GM12878 (cell line): ENCODE measurements around the gene SUGCT. TPM values are rescaled to one million over a fixed set of nuclear protein-coding genes. Genes with fewer than 3 reads are reported as not detected.

Source experiments
- ATAC-seq: fragments of 200-7000 bp; cut with Tn5 transposase; 3 replicates; pipeline ENCODE4 v1.9.1; 2020; ENCODE audit warnings: mild to moderate bottlenecking, moderate library complexity
- BruUV-seq: library from RNA; stranded (reverse); fragments of 400-500 nt; replicated peaks from 2 replicates; lab custom pipeline; 2021; lab: Mats Ljungman, UMichigan
- CTCF ChIA-PET: fragments of 300-600 bp; sonication (Branson Sonifier 250); formaldehyde crosslinking; extraction: SDS; loops from one replicate; lab custom pipeline; 2021; ENCODE audit warnings: inconsistent platforms; lab: Yijun Ruan, JAX
- POLR2A ChIA-PET: fragments of 350-600 bp; formaldehyde crosslinking; extraction: SDS; loops from one replicate; lab custom pipeline; 2021; ENCODE audit warnings: inconsistent platforms; lab: Charles Lee
- RAD21 ChIA-PET: fragments of 300-600 bp; sonication (Branson Sonifier 250); formaldehyde crosslinking; loops from one replicate; lab custom pipeline; 2023; ENCODE audit warnings: antibody characterized with exemption; ENCODE audit not compliant: unreplicated experiment; lab: Charles Lee
- SMC1A ChIA-PET: fragments of 300-600 bp; sonication (Branson Sonifier 250); formaldehyde crosslinking; loops from one replicate; lab custom pipeline; 2023; ENCODE audit not compliant: unreplicated experiment, uncharacterized antibody; lab: Charles Lee
- DNase-seq: peaks from one replicate; pipeline ENCODE4 v3.0.0-alpha.2; 2011; ENCODE audit warnings: low read depth, low spot score
- FAIRE-seq: peaks from 3 replicates; lab custom pipeline; 2011; peaks lifted over from hg19 to GRCh38; lab: Jason Lieb, UNC
- H2AFZ ChIP-seq: 2 replicates; pipeline ENCODE4 v1.6.0; 2011; ENCODE audit warnings: low read depth, low read length, control low read depth; ENCODE audit not compliant: control insufficient read depth
- H3K27ac ChIP-seq: 2 replicates; pipeline ENCODE4 v1.5.1; 2011; ENCODE audit warnings: control low read depth; ENCODE audit not compliant: control insufficient read depth, insufficient read depth
- H3K27me3 ChIP-seq, 2 experiments: replicated peaks in 1 of 2; 2 replicates each; pipeline versions ENCODE4 v1.6.0 to v1.6.1; 2011; ENCODE audit warnings: low read length in 1 of 2; ENCODE audit not compliant: control insufficient read depth in 2 of 2, insufficient read depth in 2 of 2
- H3K36me3 ChIP-seq, 2 experiments: 2 replicates each; pipeline ENCODE4 v1.5.1; 2011; ENCODE audit warnings: low read length in 1 of 2; ENCODE audit not compliant: control insufficient read depth in 2 of 2, insufficient read depth in 2 of 2
- H3K4me1 ChIP-seq: 2 replicates; pipeline ENCODE4 v1.6.1; 2011; ENCODE audit warnings: mild to moderate bottlenecking, low read length, moderate library complexity, mixed read lengths; ENCODE audit not compliant: control insufficient read depth, insufficient read depth
- H3K4me2 ChIP-seq: 2 replicates; pipeline ENCODE4 v1.6.0; 2011; ENCODE audit warnings: control low read depth; ENCODE audit not compliant: control insufficient read depth, insufficient read depth
- H3K4me3 ChIP-seq: fragments of 200-600 bp; sonication (generic); 2 replicates; pipeline ENCODE4 v1.5.1; 2016
- H3K79me2 ChIP-seq: 2 replicates; pipeline ENCODE4 v1.6.0; 2011; ENCODE audit warnings: low read length; ENCODE audit not compliant: control insufficient read depth, insufficient read depth
- H3K9ac ChIP-seq: 2 replicates; pipeline ENCODE4 v1.8.0; 2011; ENCODE audit warnings: low read length, control low read depth, mixed read lengths; ENCODE audit not compliant: control insufficient read depth, insufficient read depth
- H3K9me3 ChIP-seq: replicated peaks from 3 replicates; pipeline ENCODE4 v1.5.1; 2011; ENCODE audit warnings: mild to moderate bottlenecking, low read length; ENCODE audit not compliant: control insufficient read depth, insufficient read depth
- H4K20me1 ChIP-seq: 2 replicates; pipeline ENCODE4 v1.6.0; 2011; ENCODE audit not compliant: control insufficient read depth, insufficient read depth
- CREM ChIP-seq: IDR thresholded peaks from 2 replicates; pipeline ENCODE4 v1.6.1; 2014; ENCODE audit warnings: antibody characterized with exemption, low read depth
- EP300 ChIP-seq, 2 experiments: fragments of 150-350 bp in 1 of 2; IDR thresholded peaks; 2 replicates each; pipeline ENCODE4 v1.6.1; 2011 to 2012; ENCODE audit warnings: low read depth in 2 of 2, low read length in 2 of 2, borderline replicate concordance in 1 of 2, improper control_type of control experiment in 1 of 2, inconsistent platforms in 1 of 2; ENCODE audit not compliant: control insufficient read depth in 1 of 2
- JUND ChIP-seq: IDR thresholded peaks from 2 replicates; pipeline ENCODE4 v1.6.1; 2012; ENCODE audit warnings: low read depth, mild to moderate bottlenecking, low read length, improper control_type of control experiment, moderate library complexity
- KLF5 ChIP-seq: fragments of 450-650 bp; IDR thresholded peaks from 2 replicates; pipeline ENCODE4 v1.6.1; 2014; ENCODE audit warnings: mild to moderate bottlenecking; ENCODE audit not compliant: partially characterized antibody
- MTA3 ChIP-seq: IDR thresholded peaks from 2 replicates; pipeline ENCODE4 v1.6.1; 2012; ENCODE audit warnings: low read length, inconsistent platforms, borderline replicate concordance
- MYB ChIP-seq: fragments of 150-350 bp; IDR thresholded peaks from 2 replicates; pipeline ENCODE4 v1.6.1; 2014; ENCODE audit warnings: mild to moderate bottlenecking, low read depth, low read length, borderline replicate concordance
- POU2F2 ChIP-seq: IDR thresholded peaks from 3 replicates; pipeline ENCODE4 v1.6.1; 2011; ENCODE audit warnings: low read depth, mild to moderate bottlenecking, low read length, borderline replicate concordance
- SREBF1 ChIP-seq: IDR thresholded peaks from 2 replicates; pipeline ENCODE4 v1.6.1; 2012; ENCODE audit warnings: mild to moderate bottlenecking, low read length
- SUZ12 ChIP-seq: fragments of 200-600 bp; sonication (generic); IDR thresholded peaks from one replicate; pipeline ENCODE4 v1.6.1; 2018; ENCODE audit warnings: antibody characterized with exemption, mild to moderate bottlenecking; ENCODE audit not compliant: unreplicated experiment
- WGBS: methylation state at CpG from one replicate; pipeline ENCODE4 v1.1.6; 2016; ENCODE audit warnings: low lambda C conversion rate; ENCODE audit not compliant: insufficient replicate concordance, insufficient coverage; ENCODE audit errors: missing lambda C conversion rate; 5-methylcytosine and 5-hydroxymethylcytosine counted together
- in situ Hi-C: fragments of 300-500 bp; cut with MboI; formaldehyde crosslinking; loops from 9 replicates; pipeline ENCODE4 v1.14.3; 2018; ENCODE audit warnings: mixed read lengths
- intact Hi-C: fragments of 100-400 bp; cut with micrococcal nuclease; formaldehyde crosslinking; loops from one replicate; pipeline ENCODE4 v1.14.2; 2022; ENCODE audit not compliant: unreplicated experiment
- polyA plus RNA-seq, 11 experiments: library from polyadenylated mRNA; depleted of rRNA in 4 of 11; unstranded in 6 of 11; stranded (reverse) in 5 of 11; fragments of >200 nt; fragmentation: Nextera tagmentation in 4 of 11; fragmentation: Illumina TruSeq in 1 of 11; extraction: Ambion mirVana in 4 of 11; extraction: Trizol in 1 of 11; gene quantifications; 1 replicate in 1 of 11; 2 replicates in 10 of 11; pipeline versions ENCODE4 v1.2.1 to v1.2.3, GENCODE V29; 2011 to 2016; ENCODE audit warnings: inconsistent platforms in 2 of 11, missing spikeins in 2 of 11, low read depth in 1 of 11
- total RNA-seq, 4 experiments: library from RNA; depleted of rRNA in 3 of 4; stranded (reverse); fragments of >200 nt in 3 of 4; fragmentation: Illumina TruSeq in 1 of 4; extraction: Trizol in 1 of 4; gene quantifications; 2 replicates each; pipeline versions ENCODE4 v1.2.1 to v1.2.3, GENCODE V29; 2013 to 2021
- TF ChIP-seq, protein P1 (sequence below): fragments of 450-650 bp; IDR thresholded peaks from 2 replicates; pipeline ENCODE4 v1.6.1; 2017; ENCODE audit warnings: antibody characterized with exemption, mild to moderate bottlenecking, moderate library complexity
- TF ChIP-seq, protein P2 (sequence below): fragments of 150-350 bp; IDR thresholded peaks from 2 replicates; pipeline ENCODE4 v1.6.1; 2016; ENCODE audit warnings: low read depth, low read length
- TF ChIP-seq, protein P3 (sequence below): fragments of 450-650 bp; IDR thresholded peaks from 2 replicates; pipeline ENCODE4 v1.6.1; 2017; ENCODE audit warnings: mild to moderate bottlenecking, low read depth, inconsistent platforms; ENCODE audit not compliant: poor library complexity, severe bottlenecking

Gene SUGCT
- total and polyA plus RNA-seq, 10 of the 15 experiments (the other 5 are each of a cell fraction or from before 2014, with no cell fraction given), result 0.08 to 1.2 (median 0.67) TPM; not detected in 1

DNA sequence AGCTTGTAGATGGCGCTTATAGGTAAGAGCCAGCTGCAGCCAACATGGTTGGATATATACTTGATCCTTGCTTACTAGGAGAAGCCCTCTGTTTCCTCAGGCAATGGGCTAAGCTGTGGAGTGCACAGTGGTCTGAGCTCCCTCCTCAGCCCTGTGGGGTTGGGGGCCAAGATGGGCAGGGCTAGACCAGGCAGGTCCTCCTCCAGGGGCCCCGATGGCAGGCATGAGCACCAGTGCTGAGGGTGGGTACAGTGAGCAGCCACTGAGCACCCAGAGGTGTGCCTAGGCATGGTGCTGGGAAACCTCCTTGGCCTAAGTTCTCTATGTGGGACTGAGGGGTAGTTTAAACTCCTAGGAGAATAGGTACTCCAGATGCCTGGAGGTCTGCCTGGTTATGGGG, 680.2 kb downstream of the SUGCT start:
- RAD21 ChIA-PET, result no interaction called here
- no peak overlapping the region for H3K4me3 ChIP-seq
- H3K9ac ChIP-seq, result no peak overlapping the region
- no peaks in the 10 kb centered on the region for H3K79me2 ChIP-seq
- SMC1A ChIA-PET, result interaction anchor here (0.6 kb wide), 1 partner anchor 49 kb away, joined by 3 read pairs; no protein-coding TSS in a partner anchor
- H3K4me1 ChIP-seq, result no peaks in the 10 kb centered on the region
- H3K27me3 ChIP-seq, result no peaks in the 10 kb centered on the region
- DNase-seq (no peak), ATAC-seq (no peak), FAIRE-seq (no peak)
- H3K27ac ChIP-seq, result no peak overlapping the region
- H3K36me3 ChIP-seq, result no peaks in the 10 kb centered on the region
- H2AFZ ChIP-seq, result no peak overlapping the region
- in situ Hi-C loops, result no loop called here
- H4K20me1 ChIP-seq, result no peaks in the 10 kb centered on the region
- CTCF ChIA-PET, result no interaction called here
- no TSS peak for BruUV-seq
- POLR2A ChIA-PET, result no interaction called here
- intact Hi-C loops, result no loop called here
- no peaks in the 10 kb centered on the region; the same call in 2 of the 3 replicates for H3K9me3 ChIP-seq
- 5% methylated on average over 2 of the region's 2 CpGs for WGBS
- no peak overlapping the region for H3K4me2 ChIP-seq
- TF ChIP-seq MYB, result no peak
- no peak for TF ChIP-seq CREM
- TF ChIP-seq, protein P1, sequence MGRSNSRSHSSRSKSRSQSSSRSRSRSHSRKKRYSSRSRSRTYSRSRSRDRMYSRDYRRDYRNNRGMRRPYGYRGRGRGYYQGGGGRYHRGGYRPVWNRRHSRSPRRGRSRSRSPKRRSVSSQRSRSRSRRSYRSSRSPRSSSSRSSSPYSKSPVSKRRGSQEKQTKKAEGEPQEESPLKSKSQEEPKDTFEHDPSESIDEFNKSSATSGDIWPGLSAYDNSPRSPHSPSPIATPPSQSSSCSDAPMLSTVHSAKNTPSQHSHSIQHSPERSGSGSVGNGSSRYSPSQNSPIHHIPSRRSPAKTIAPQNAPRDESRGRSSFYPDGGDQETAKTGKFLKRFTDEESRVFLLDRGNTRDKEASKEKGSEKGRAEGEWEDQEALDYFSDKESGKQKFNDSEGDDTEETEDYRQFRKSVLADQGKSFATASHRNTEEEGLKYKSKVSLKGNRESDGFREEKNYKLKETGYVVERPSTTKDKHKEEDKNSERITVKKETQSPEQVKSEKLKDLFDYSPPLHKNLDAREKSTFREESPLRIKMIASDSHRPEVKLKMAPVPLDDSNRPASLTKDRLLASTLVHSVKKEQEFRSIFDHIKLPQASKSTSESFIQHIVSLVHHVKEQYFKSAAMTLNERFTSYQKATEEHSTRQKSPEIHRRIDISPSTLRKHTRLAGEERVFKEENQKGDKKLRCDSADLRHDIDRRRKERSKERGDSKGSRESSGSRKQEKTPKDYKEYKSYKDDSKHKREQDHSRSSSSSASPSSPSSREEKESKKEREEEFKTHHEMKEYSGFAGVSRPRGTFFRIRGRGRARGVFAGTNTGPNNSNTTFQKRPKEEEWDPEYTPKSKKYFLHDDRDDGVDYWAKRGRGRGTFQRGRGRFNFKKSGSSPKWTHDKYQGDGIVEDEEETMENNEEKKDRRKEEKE, result no peak
- TF ChIP-seq KLF5, result no peak
- TF ChIP-seq SUZ12, result no peak
- no peak for TF ChIP-seq JUND
- TF ChIP-seq, protein P2, sequence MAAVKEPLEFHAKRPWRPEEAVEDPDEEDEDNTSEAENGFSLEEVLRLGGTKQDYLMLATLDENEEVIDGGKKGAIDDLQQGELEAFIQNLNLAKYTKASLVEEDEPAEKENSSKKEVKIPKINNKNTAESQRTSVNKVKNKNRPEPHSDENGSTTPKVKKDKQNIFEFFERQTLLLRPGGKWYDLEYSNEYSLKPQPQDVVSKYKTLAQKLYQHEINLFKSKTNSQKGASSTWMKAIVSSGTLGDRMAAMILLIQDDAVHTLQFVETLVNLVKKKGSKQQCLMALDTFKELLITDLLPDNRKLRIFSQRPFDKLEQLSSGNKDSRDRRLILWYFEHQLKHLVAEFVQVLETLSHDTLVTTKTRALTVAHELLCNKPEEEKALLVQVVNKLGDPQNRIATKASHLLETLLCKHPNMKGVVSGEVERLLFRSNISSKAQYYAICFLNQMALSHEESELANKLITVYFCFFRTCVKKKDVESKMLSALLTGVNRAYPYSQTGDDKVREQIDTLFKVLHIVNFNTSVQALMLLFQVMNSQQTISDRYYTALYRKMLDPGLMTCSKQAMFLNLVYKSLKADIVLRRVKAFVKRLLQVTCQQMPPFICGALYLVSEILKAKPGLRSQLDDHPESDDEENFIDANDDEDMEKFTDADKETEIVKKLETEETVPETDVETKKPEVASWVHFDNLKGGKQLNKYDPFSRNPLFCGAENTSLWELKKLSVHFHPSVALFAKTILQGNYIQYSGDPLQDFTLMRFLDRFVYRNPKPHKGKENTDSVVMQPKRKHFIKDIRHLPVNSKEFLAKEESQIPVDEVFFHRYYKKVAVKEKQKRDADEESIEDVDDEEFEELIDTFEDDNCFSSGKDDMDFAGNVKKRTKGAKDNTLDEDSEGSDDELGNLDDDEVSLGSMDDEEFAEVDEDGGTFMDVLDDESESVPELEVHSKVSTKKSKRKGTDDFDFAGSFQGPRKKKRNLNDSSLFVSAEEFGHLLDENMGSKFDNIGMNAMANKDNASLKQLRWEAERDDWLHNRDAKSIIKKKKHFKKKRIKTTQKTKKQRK, result no peak
- TF ChIP-seq POU2F2, result no peak
- TF ChIP-seq EP300 (IDR thresholded peaks at IDR 0.05; ENCODE audit: borderline replicate concordance in 1 of 2, control insufficient read depth in 1 of 2, low read depth in 2 of 2, low read length in 2 of 2), result no peak
- no peak for TF ChIP-seq MTA3
- TF ChIP-seq SREBF1, result no peak
- TF ChIP-seq, protein P3, sequence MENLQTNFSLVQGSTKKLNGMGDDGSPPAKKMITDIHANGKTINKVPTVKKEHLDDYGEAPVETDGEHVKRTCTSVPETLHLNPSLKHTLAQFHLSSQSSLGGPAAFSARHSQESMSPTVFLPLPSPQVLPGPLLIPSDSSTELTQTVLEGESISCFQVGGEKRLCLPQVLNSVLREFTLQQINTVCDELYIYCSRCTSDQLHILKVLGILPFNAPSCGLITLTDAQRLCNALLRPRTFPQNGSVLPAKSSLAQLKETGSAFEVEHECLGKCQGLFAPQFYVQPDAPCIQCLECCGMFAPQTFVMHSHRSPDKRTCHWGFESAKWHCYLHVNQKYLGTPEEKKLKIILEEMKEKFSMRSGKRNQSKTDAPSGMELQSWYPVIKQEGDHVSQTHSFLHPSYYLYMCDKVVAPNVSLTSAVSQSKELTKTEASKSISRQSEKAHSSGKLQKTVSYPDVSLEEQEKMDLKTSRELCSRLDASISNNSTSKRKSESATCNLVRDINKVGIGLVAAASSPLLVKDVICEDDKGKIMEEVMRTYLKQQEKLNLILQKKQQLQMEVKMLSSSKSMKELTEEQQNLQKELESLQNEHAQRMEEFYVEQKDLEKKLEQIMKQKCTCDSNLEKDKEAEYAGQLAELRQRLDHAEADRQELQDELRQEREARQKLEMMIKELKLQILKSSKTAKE, result no peak
